ENCODE measurements around the gene PGLYRP1. TPM values are rescaled to one million over a fixed set of nuclear protein-coding genes. Genes with fewer than 3 reads are reported as not detected.

The PGLYRP1 gene
- total RNA-seq, 4 donors from 2014 or later = not detected

DNA sequence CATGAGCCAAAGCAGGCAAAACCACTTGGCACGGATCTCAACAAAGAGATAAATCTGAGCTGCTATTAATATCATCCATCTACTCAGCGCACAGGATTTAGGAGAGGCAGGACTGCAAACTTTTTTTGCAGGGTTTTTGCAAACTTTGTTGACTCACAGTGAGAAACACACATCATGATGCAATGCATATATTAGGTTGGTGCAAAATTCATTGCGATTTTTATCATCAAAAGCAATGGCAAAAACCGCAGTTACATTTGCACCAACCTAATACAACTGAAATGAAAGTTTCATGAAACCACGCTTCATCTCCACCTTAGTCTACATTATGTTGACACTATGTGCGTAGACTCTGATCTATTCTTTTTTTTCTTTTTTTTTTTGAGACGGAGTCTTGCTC lies 44.7 kb downstream of the PGLYRP1 start:
- Histone ChIP-seq H3K9me3 (no peaks in the 10 kb centered on the region), H3K27ac (no peak overlapping the region), H3K27me3 (peaks cover 70% of the 10 kb centered on the region), H3K36me3 (no peaks in the 10 kb centered on the region), H3K4me1 (peaks cover 0 to 9% (median 0%) of the 10 kb centered on the region in 3 donors), H3K4me3 (no peak overlapping the region)
- ATAC-seq = no peak
- TF ChIP-seq, protein P1, sequence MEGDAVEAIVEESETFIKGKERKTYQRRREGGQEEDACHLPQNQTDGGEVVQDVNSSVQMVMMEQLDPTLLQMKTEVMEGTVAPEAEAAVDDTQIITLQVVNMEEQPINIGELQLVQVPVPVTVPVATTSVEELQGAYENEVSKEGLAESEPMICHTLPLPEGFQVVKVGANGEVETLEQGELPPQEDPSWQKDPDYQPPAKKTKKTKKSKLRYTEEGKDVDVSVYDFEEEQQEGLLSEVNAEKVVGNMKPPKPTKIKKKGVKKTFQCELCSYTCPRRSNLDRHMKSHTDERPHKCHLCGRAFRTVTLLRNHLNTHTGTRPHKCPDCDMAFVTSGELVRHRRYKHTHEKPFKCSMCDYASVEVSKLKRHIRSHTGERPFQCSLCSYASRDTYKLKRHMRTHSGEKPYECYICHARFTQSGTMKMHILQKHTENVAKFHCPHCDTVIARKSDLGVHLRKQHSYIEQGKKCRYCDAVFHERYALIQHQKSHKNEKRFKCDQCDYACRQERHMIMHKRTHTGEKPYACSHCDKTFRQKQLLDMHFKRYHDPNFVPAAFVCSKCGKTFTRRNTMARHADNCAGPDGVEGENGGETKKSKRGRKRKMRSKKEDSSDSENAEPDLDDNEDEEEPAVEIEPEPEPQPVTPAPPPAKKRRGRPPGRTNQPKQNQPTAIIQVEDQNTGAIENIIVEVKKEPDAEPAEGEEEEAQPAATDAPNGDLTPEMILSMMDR (IDR thresholded peaks at IDR 0.05) = no peak
- no peak for TF ChIP-seq POLR2A (IDR thresholded peaks at IDR 0.05)
- no peak for TF ChIP-seq EP300 (IDR thresholded peaks at IDR 0.05)
- TF ChIP-seq POLR2AphosphoS5 (IDR thresholded peaks at IDR 0.05) = no peak
- 76 to 77% methylated on average over 7 of the region's 7 CpGs for WGBS, 2 donors (ENCODE audit: low coverage in 1 of 2)

DNA sequence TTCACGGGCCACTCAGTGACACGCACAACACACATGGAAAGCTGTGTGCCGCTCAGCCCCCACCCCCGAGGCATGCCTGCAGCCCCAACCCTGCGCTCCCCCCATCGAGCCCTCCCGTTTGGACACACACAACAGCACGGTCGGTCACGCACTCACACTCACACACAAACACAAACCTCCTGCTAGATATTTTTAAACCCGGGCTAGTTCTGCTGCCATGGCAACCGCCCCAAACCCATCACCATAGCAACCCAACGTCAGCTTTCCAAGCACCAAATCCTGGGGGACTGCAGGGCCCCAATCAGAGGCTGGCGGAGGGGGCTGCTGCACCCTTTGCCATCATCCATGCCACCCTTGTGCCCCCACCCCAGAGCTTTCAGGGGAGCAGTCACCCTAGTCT lies 46.7 kb downstream of the PGLYRP1 start:
- ATAC-seq = no peak
- no peak overlapping the region for H3K4me3 ChIP-seq
- no peaks in the 10 kb centered on the region for H3K36me3 ChIP-seq
- H3K27me3 ChIP-seq = peaks cover 77% of the 10 kb centered on the region
- H3K9me3 ChIP-seq = no peaks in the 10 kb centered on the region
- TF ChIP-seq, protein P1 (IDR thresholded peaks at IDR 0.05) = no peak
- TF ChIP-seq EP300 (IDR thresholded peaks at IDR 0.05) (no peak), POLR2A (IDR thresholded peaks at IDR 0.05) (no peak), POLR2AphosphoS5 (IDR thresholded peaks at IDR 0.05) (no peak)
- H3K27ac ChIP-seq = no peak overlapping the region
- WGBS, 2 donors (ENCODE audit: low coverage in 1 of 2) = 27 to 28% methylated on average over 7 to 8 of the region's 14 CpGs
- H3K4me1 ChIP-seq = peaks cover 0 to 20% (median 3%) of the 10 kb centered on the region in 3 donors

GRCh38 chr19:45975306-45976070 lies 47.4 kb downstream of the PGLYRP1 start:
- no peaks in the 10 kb centered on the region for H3K36me3 ChIP-seq
- H3K27ac ChIP-seq = no peak overlapping the region
- H3K9me3 ChIP-seq = no peaks in the 10 kb centered on the region
- H3K27me3 ChIP-seq = peaks cover 84% of the 10 kb centered on the region
- no peak for ATAC-seq
- WGBS, 2 donors (ENCODE audit: low coverage in 1 of 2) = 69 to 87% methylated on average over 3 to 4 of the region's 11 CpGs
- TF ChIP-seq EP300 (IDR thresholded peaks at IDR 0.05) (no peak), POLR2AphosphoS5 (IDR thresholded peaks at IDR 0.05) (no peak), POLR2A (IDR thresholded peaks at IDR 0.05) (no peak)
- TF ChIP-seq, protein P1 (IDR thresholded peaks at IDR 0.05) = no peak
- H3K4me1 ChIP-seq = peaks cover 0 to 20% (median 3%) of the 10 kb centered on the region in 3 donors
- H3K4me3 ChIP-seq = no peak overlapping the region

- TF ChIP-seq, protein P1 (IDR thresholded peaks at IDR 0.05) = no peak
- TF ChIP-seq EP300 (IDR thresholded peaks at IDR 0.05) = no peak
- H3K9me3 ChIP-seq = no peaks in the 10 kb centered on the region
- H3K27ac ChIP-seq = peak within 1 kb of the TSS in 3 of 4 donors; percentile 57 to 79 (median 57)
- 20% methylated on average over 2 of the region's 58 CpGs; no CpG with 5 or more reads in 1 of the 2 donors for WGBS, 2 donors (ENCODE audit: low coverage in 1 of 2)
- H3K4me1 ChIP-seq = peaks cover 0 to 20% (median 3%) of the 10 kb centered on the region in 3 donors
- H3K36me3 ChIP-seq = no peaks in the 10 kb centered on the region
- ATAC-seq = peak; percentile 82
- peaks cover 95% of the 10 kb centered on the region for H3K27me3 ChIP-seq
- peak within 1 kb of the TSS; percentile 9 to 50 for H3K4me3 ChIP-seq
These were observed 49.1 kb downstream of the PGLYRP1 start, which contains the start of gene NOVA2 for GRCh38 chr19:45973553-45974338. NOVA2 (minus strand) TSS chr19:45973865; CDS start chr19:45973351, 514 bp downstream.
